Measurements from ENCODE around the gene PDE4DIP.
A peak's percentile ranks its signal among the peaks of the same experiment; 100 is the strongest.
"Not testable (repeated sequence)": the region's sequence is repeated elsewhere in the genome, so short reads cannot be mapped to it uniquely, and the experiment has no call there.

The PDE4DIP gene

GRCh38 chr1:148923798-148924197, 79.6 kb downstream of the PDE4DIP start:
- not testable (repeated sequence) for DNase-seq

DNA sequence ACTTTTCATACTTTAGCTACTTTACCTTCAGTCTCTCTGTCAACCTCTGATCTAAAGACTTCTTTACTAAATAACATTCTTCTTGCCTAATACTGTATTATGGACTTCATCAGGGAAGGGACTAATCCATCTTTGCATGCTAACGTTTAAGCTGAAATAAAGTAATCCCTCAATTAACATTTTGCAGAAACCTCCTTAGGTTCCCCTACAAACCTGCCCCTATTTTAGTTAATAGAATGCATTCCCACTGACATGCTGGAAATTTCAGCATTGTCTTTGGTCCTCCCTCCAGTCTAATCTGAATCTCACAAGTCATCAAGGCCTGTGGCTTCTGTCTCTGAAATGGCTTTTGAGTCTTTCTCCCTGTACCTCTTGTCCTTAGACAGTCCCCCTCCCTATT, 83.4 kb downstream of the PDE4DIP start:
- DNase-seq = not testable (repeated sequence)

DNA sequence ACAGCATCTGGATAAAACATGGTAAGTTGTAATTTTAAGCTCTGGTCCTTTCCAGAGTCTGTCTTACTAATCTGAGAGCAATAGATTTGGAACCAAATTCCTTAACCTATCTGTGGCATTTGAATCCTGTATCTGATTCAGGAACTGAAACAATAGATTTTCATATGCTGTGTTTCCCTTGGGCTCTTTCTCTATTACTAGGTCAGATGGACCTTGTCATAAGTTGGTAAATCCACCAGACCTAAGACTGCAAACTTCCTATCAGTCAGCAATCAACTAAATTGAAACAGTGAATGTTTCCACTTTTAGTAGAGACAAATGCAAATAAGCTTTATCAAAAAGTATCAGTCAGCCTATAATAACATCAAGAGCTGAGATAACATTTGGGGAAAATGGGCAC, 85.0 kb downstream of the PDE4DIP start:
- not testable (repeated sequence) for DNase-seq

GRCh38 chr1:148935381-148936002, 91.3 kb downstream of the PDE4DIP start:
- not testable (repeated sequence) for DNase-seq

- DNase-seq = not testable (repeated sequence)
These were observed 98.7 kb downstream of the PDE4DIP start for GRCh38 chr1:148942906-148943305.

- not testable (repeated sequence) for DNase-seq
These were observed 100.9 kb downstream of the PDE4DIP start for GRCh38 chr1:148945130-148945529.

DNA sequence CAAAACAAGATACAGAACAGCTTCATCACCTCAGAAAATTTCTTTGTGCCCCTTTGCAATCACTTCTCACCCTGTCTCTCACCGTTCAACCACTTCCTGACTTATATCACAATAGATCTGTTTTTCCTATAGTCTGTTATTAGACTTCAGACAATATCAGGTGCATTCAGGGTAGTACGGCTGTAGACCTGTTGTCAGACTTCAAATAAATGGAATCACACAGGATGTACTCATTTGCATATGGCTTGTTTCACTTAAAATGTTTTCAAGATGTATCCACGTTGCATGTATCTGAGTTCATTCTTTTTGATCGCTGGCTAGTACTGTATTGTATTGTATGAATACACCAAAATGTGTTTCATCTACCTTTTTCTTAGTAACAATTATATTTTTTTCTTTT, 104.5 kb downstream of the PDE4DIP start:
- DNase-seq = not testable (repeated sequence)

- peak; percentile 84 for DNase-seq
These were observed 107.4 kb downstream of the PDE4DIP start for GRCh38 chr1:148951336-148952227.

DNA sequence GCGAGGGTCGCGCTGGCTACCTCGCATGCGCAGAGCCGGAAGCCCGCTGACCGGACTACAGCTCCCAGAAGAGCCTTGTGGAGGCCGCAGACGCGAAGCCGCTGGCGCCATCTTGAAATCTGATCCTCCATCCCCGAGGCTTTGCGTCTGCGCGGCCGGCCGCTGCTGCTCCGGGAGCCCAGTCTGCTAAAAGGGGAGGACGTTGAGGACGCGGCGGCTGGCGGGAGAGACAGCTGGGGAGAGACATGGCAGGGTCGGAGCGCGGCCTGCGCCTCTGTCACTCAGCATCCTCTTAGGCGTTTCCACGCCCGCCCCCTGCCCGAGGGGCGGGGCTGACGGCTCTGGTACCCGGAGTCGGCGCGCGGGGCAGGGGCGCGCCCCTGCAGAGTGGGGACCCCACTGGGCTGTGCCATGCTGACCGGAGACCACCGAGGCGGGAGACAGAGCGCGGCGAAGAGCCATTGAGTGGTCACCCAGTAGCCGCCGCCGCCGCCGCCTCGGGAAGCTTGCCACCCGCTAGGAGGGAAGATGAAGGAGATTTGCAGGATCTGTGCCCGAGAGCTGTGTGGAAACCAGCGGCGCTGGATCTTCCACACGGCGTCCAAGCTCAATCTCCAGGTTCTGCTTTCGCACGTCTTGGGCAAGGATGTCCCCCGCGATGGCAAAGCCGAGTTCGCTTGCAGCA, 108.2 kb downstream of the PDE4DIP start:
- DNase-seq = not testable (repeated sequence)

DNA sequence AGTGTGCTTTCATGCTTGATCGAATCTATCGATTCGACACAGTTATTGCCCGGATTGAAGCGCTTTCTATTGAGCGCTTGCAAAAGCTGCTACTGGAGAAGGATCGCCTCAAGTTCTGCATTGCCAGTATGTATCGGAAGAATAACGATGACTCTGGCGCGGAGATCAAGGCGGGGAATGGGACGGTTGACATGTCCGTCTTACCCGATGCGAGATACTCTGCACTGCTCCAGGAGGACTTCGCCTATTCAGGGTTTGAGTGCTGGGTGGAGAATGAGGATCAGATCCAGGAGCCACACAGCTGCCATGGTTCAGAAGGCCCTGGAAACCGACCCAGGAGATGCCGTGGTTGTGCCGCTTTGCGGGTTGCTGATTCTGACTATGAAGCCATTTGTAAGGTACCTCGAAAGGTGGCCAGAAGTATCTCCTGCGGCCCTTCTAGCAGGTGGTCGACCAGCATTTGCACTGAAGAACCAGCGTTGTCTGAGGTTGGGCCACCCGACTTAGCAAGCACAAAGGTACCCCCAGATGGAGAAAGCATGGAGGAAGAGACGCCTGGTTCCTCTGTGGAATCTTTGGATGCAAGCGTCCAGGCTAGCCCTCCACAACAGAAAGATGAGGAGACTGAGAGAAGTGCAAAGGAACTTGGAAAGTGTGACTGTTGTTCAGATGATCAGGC, 108.8 kb downstream of the PDE4DIP start:
- DNase-seq = peak; percentile 40

GRCh38 chr1:148953730-148954129, 109.5 kb downstream of the PDE4DIP start:
- DNase-seq = peak; percentile 8

DNA sequence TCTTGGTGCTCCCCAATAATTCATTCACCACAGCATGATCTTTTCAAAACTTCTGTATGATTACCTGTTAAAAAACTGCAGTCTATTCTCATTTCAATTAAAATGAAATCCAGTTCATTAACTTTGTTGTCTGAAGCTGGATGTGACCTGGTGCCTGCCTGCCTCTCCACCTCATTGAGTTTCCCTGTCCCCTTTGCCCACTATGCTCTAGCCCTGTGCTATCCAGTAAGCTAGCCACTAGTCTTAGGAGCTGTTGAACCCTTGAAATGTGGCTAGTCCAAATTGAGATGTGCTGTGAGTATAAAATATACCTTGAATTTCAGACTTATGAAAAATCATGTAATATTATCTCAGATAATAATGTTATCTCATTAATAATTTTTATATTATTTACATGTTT, 114.1 kb downstream of the PDE4DIP start:
- DNase-seq = not testable (repeated sequence)

DNA sequence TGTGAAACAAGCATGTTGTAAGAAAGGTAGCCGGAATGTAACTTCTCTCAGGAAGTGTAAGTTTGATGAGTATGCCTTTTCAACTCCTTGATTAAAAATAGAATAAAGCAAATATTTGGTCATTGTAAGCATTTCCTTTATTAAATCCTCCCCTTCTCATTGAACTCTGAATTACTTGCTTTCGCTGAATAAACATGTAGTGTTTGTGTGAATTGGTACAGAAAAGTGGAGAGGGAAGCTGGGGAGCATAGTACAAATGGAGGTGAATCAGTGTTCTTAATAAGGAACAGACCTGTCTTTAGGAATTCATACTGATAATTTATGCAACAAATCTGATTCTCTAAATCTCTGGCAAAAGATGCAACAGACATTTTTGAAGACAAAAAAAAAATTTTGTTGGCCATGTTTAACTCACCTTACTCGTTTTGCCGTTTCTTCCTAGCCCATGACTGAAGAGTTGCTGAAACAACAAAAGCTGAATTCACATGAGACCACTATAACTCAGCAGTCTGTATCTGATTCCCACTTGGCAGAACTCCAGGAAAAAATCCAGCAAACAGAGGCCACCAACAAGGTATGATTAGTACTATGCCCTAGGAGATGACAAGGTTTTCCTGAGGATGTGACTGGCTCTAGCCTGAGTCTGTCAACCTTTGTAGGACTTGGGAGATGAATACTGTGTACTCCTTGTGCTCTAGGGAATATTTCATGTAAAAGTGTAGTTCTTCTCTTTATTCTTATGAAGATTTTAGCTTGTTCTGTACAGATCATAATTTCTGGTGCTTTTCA, 116.2 kb downstream of the PDE4DIP start:
- not testable (repeated sequence) for DNase-seq

DNA sequence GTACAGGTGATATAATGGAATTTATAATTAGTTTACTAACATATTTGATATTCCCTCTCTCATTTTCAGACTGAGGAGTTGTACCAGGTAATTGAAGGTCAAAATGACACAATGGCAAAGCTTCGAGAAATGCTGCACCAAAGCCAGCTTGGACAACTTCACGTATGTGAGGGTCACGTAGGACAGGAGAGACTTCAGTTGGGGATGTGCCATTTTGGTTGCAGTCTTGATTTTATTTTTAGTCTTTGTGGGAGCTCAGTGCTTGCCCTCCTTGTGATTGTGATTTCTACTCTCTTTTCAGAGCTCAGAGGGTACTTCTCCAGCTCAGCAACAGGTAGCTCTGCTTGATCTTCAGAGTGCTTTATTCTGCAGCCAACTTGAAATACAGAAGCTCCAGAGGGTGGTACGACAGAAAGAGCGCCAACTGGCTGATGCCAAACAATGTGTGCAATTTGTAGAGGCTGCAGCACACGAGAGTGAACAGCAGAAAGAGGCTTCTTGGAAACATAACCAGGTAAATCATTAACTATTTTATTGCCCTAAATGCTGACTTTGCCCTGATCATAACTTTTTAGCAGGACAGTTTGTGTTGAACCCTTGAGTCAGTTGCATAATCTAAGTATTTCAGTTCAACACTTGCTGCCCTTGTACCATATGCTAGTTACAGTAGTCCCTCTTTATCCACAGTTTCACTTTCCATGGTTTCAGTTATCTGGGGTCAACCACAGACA, 118.1 kb downstream of the PDE4DIP start:
- not testable (repeated sequence) for DNase-seq

DNA sequence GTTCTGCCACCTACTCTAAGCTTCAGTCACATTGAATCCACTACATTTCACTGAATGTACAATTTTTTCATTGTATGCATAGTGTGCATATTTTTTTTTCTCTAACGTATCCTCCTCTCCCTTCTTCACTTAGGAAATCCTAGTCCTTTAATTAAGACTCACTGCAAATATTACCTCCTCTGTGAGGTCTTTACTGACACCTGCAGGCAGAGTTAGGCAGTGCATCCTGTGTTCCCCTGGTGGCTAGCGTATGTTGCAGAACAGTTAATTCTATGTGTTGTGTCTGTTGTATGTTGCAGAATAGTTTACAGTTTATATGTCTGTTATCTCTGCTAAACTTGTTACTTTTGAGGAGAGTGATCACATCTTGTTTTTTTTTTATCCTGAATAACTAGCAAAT, 121.9 kb downstream of the PDE4DIP start:
- DNase-seq = not testable (repeated sequence)

DNA sequence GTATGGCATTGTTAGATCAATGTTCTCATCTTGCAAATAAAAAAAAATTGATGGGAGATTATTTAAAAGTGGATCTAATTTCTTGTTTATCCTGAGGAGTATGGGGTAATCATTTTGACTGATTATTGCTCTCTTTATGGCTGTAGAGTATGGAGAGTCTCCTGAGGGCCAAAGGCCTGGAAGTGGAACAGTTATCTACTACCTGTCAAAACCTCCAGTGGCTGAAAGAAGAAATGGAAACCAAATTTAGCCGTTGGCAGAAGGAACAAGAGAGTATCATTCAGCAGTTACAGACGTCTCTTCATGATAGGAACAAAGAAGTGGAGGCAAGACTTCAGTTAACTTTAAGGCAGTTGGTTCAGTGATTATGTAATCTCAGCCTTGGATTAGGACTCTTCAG, 123.4 kb downstream of the PDE4DIP start:
- DNase-seq = not testable (repeated sequence)

DNA sequence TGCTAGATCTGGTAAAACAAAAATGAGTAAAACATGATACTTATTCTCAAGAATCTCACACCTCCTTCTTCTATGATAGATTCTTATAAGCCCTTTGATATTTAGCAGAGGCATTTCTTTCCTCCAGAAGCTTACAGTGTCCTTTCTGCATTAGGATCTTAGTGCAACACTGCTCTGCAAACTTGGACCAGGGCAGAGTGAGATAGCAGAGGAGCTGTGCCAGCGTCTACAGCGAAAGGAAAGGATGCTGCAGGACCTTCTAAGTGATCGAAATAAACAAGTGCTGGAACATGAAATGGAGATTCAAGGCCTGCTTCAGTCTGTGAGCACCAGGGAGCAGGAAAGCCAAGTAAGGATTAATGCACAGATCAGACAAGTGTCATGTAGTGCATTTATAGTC, 124.5 kb downstream of the PDE4DIP start:
- not testable (repeated sequence) for DNase-seq

- not testable (repeated sequence) for DNase-seq
These were observed 124.9 kb downstream of the PDE4DIP start for GRCh38 chr1:148969126-148969525.

DNA sequence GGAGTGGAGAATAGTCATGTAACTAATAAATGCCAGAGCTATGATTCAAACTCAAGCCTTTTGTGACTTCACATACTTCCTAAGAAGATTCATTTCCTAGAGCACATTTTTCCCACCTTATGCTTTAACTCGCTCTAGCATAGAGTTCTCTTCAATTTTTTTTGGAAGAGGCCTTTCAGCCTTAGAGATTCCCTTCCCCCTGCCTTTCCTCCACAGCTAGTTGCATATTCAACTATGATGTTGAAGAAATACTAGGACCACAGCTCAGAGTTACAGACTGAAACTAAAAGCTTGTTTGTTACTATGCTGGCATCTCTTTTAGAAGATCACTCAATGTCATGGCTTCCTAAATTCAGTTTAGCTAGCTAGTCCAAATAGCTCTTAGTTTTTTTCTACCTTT, 131.2 kb downstream of the PDE4DIP start:
- not testable (repeated sequence) for DNase-seq

DNA sequence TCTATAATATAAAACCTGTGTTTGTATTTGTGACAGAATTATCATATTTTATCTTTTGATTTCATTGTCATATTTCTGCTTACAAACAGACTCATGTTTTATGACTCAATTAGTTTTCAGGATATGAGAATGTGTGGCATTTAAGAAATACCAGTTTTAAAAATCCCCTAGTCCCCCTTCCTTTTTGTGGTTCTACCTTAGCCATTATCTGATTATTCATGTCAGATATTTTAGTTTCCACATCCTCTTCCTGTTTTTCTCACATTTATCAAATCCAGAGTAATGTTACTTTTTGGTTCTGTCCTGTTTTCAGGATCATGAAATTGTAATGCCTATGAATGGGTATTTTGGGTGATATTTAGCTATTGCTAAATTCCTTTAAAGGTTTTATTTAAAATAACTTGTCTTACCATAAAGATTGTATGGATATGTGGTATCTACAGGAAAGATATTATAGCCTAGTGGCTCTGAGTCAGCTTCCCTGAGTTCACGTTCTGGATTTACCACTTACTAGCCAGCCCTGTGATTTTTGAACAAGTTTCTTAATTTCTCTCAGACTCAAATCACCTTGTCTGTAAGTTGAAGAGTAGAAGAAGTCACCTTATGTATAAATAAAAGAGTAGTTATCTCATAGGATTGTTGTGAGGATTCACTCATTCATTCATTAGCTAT, 131.8 kb downstream of the PDE4DIP start:
- not testable (repeated sequence) for DNase-seq

DNA sequence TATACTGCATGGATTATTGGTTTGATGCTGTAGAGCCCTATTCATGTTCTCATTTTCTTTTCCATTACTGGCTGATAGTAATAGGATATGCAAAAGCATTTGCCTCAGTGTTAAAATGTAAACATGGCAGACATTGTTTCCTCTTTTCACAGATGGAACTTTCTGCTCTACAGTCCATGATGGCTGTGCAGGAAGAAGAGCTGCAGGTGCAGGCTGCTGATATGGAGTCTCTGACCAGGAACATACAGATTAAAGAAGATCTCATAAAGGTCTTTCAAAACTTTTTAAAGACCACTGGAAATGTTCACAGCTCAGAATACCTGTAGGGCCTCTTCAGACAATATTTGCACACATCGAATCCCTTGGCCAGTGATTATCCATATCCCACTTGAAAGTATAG, 133.6 kb downstream of the PDE4DIP start:
- DNase-seq = not testable (repeated sequence)
